H9 (cell line): Measurements from ENCODE around the gene PDCD1. TPM values are rescaled to one million over a fixed set of nuclear protein-coding genes. Genes with fewer than 3 reads are reported as not detected.
A peak's percentile ranks its signal among the peaks of the same experiment; 100 is the strongest.

ENCODE experiments used
- DNase-seq: peaks from one replicate; pipeline ENCODE4 v3.0.0-alpha.2; 2017
- H2AFZ ChIP-seq: one replicate; pipeline ENCODE4 v1.6.1; 2013; ENCODE audit warnings: mild to moderate bottlenecking, low read length, control low read depth, moderate library complexity
- H2AK5ac ChIP-seq: 2 replicates; pipeline ENCODE4 v1.6.1; 2013; ENCODE audit warnings: low read length, control low read depth, mixed read lengths; ENCODE audit not compliant: insufficient read length
- H2BK120ac ChIP-seq: one replicate; pipeline ENCODE4 v1.6.1; 2013; ENCODE audit warnings: low read depth, mild to moderate bottlenecking, low read length, control low read depth, inconsistent platforms; ENCODE audit not compliant: poor library complexity, severe bottlenecking
- H2BK12ac ChIP-seq: 2 replicates; pipeline ENCODE4 v1.6.1; 2013; ENCODE audit warnings: low read length, control low read depth, mixed read lengths, low read depth; ENCODE audit not compliant: insufficient read length
- H2BK15ac ChIP-seq: 2 replicates; pipeline ENCODE4 v1.6.1; 2013; ENCODE audit warnings: low read depth, low read length, control low read depth
- H2BK20ac ChIP-seq: one replicate; pipeline ENCODE4 v1.6.1; 2013; ENCODE audit warnings: low read depth, mild to moderate bottlenecking, low read length, control low read depth, inconsistent platforms; ENCODE audit not compliant: poor library complexity, severe bottlenecking
- H2BK5ac ChIP-seq: 2 replicates; pipeline ENCODE4 v1.6.1; 2013; ENCODE audit warnings: low read length, control low read depth, mixed read lengths; ENCODE audit not compliant: insufficient read length
- H3K14ac ChIP-seq: 2 replicates; pipeline ENCODE4 v1.6.1; 2013; ENCODE audit warnings: low read length, control low read depth; ENCODE audit not compliant: insufficient read depth
- H3K18ac ChIP-seq: 2 replicates; pipeline ENCODE4 v1.6.1; 2013; ENCODE audit warnings: low read depth, mild to moderate bottlenecking, mixed read lengths, low read length, control low read depth; ENCODE audit not compliant: insufficient read length
- H3K23ac ChIP-seq: 2 replicates; pipeline ENCODE4 v1.6.1; 2013; ENCODE audit warnings: low read length, control low read depth, mixed read lengths, low read depth; ENCODE audit not compliant: insufficient read length
- H3K23me2 ChIP-seq: 2 replicates; pipeline ENCODE4 v1.6.1; 2013; ENCODE audit warnings: low read depth, mild to moderate bottlenecking, mixed read lengths, low read length, control low read depth; ENCODE audit not compliant: insufficient read length, poor library complexity, severe bottlenecking
- H3K27ac ChIP-seq: 2 replicates; pipeline ENCODE4 v1.5.1; 2013; ENCODE audit warnings: low read length, control low read depth, mixed read lengths, low read depth; ENCODE audit not compliant: insufficient read length
- H3K27me3 ChIP-seq: 2 replicates; pipeline ENCODE4 v1.6.1; 2013; ENCODE audit warnings: low read length, control low read depth, inconsistent platforms; ENCODE audit not compliant: insufficient read depth
- H3K4ac ChIP-seq: 2 replicates; pipeline ENCODE4 v1.6.1; 2013; ENCODE audit warnings: low read depth, mild to moderate bottlenecking, control low read depth, inconsistent platforms, low read length, moderate library complexity
- H3K4me1 ChIP-seq: 2 replicates; pipeline ENCODE4 v1.6.1; 2013; ENCODE audit warnings: low read length, control low read depth, inconsistent platforms; ENCODE audit not compliant: insufficient read depth
- H3K4me2 ChIP-seq: 2 replicates; pipeline ENCODE4 v1.6.1; 2013; ENCODE audit warnings: low read length, control low read depth, mixed read lengths; ENCODE audit not compliant: insufficient read length, insufficient read depth
- H3K56ac ChIP-seq: 2 replicates; pipeline ENCODE4 v1.6.1; 2013; ENCODE audit warnings: low read depth, mild to moderate bottlenecking, mixed read lengths, low read length, control low read depth; ENCODE audit not compliant: insufficient read length
- H3K79me1 ChIP-seq: 2 replicates; pipeline ENCODE4 v1.6.1; 2013; ENCODE audit warnings: low read depth, mild to moderate bottlenecking, moderate library complexity, low read length, control low read depth, inconsistent platforms; ENCODE audit not compliant: insufficient read depth, poor library complexity, severe bottlenecking
- H3K79me2 ChIP-seq: 2 replicates; pipeline ENCODE4 v1.6.1; 2013; ENCODE audit warnings: low read length, control low read depth, inconsistent platforms; ENCODE audit not compliant: insufficient read depth
- H3K9ac ChIP-seq: 2 replicates; pipeline ENCODE4 v1.6.1; 2013; ENCODE audit warnings: low read length, control low read depth, mixed read lengths; ENCODE audit not compliant: insufficient read length; ENCODE audit errors: extremely low read depth
- H3K9me3 ChIP-seq: one replicate; pipeline ENCODE4 v1.6.1; 2013; ENCODE audit warnings: low read depth, low read length, inconsistent platforms; ENCODE audit not compliant: control insufficient read depth
- H3T11ph ChIP-seq: one replicate; pipeline ENCODE4 v1.6.1; 2013; ENCODE audit warnings: mild to moderate bottlenecking, low read length, control low read depth, inconsistent platforms
- H4K20me1 ChIP-seq: one replicate; pipeline ENCODE4 v1.6.1; 2013; ENCODE audit not compliant: control insufficient read depth, insufficient read length, insufficient read depth
- H4K5ac ChIP-seq: 2 replicates; pipeline ENCODE4 v1.6.1; 2013; ENCODE audit warnings: low read depth, mild to moderate bottlenecking, mixed read lengths, low read length, control low read depth; ENCODE audit not compliant: insufficient read length
- H4K8ac ChIP-seq: replicated peaks from 2 replicates; pipeline ENCODE4 v1.6.1; 2013; ENCODE audit warnings: low read length, control low read depth, mixed read lengths, low read depth; ENCODE audit not compliant: insufficient read length
- H4K91ac ChIP-seq: 2 replicates; pipeline ENCODE4 v1.6.1; 2013; ENCODE audit warnings: low read depth, mild to moderate bottlenecking, moderate library complexity, mixed read lengths, low read length, control low read depth; ENCODE audit not compliant: insufficient read length
- H3K27ac Mint-ChIP-seq, 3 experiments: 2 replicates in 2 of 3; 3 replicates in 1 of 3; pipeline ENCODE4 v1.8.0; 2020 to 2021; ENCODE audit warnings: mixed read lengths in 3 of 3, mild to moderate bottlenecking in 1 of 3, moderate library complexity in 1 of 3
- H3K27me3 Mint-ChIP-seq: 2 replicates; pipeline ENCODE4 v1.8.0; 2021; ENCODE audit warnings: low read depth, mild to moderate bottlenecking, moderate library complexity, mixed read lengths
- H3K36me3 Mint-ChIP-seq, 3 experiments: 2 replicates in 2 of 3; 3 replicates in 1 of 3; pipeline ENCODE4 v1.8.0; 2020 to 2021; ENCODE audit warnings: low read depth in 3 of 3, mixed read lengths in 3 of 3; ENCODE audit not compliant: insufficient read depth in 1 of 3
- H3K4me1 Mint-ChIP-seq, 2 experiments: 2 replicates each; pipeline ENCODE4 v1.8.0; 2020; ENCODE audit warnings: mixed read lengths in 2 of 2
- H3K4me3 Mint-ChIP-seq, 2 experiments: 2 replicates in 1 of 2; 3 replicates in 1 of 2; pipeline ENCODE4 v1.8.0; 2020 to 2021; ENCODE audit warnings: mild to moderate bottlenecking in 2 of 2, mixed read lengths in 2 of 2, moderate library complexity in 1 of 2
- H3K9me3 Mint-ChIP-seq, 2 experiments: 2 replicates in 1 of 2; 3 replicates in 1 of 2; pipeline ENCODE4 v1.8.0; 2020; ENCODE audit warnings: mild to moderate bottlenecking in 2 of 2, mixed read lengths in 2 of 2, moderate library complexity in 1 of 2
- CTCF ChIP-seq: fragments of 200-600 bp; sonication (generic); conservative IDR thresholded peaks from 3 replicates; pipeline ENCODE4 v1.8.0; 2021; ENCODE audit warnings: antibody characterized with exemption, mild to moderate bottlenecking
- WGBS: extraction: QIAGEN DNeasy Blood & Tissue Kit; methylation state at CpG from one replicate; pipeline ENCODE4 v1.1.7; 2013; ENCODE audit warnings: missing lambda C conversion rate, low lambda C conversion rate, mixed read lengths; ENCODE audit not compliant: insufficient read length; ENCODE audit errors: extremely low coverage; 5-methylcytosine and 5-hydroxymethylcytosine counted together
- total RNA-seq: library from RNA; stranded (reverse); gene quantifications from 2 replicates; pipeline ENCODE4 v1.2.1, GENCODE V29; 2021

PDCD1 gene
- total RNA-seq, 1 experiment from 2014 or later, result 1.6 TPM

- Mint-ChIP-seq H3K36me3 (peaks cover 0 to 5% (median 2%) of the 10 kb centered on the region in 3 experiments; a peak in 4 of 7 replicates), H3K4me1 (peaks cover 31 to 46% of the 10 kb centered on the region in 2 experiments), H3K9me3 (no peaks in the 10 kb centered on the region), H3K27ac (no peak overlapping the region; a peak in 2 of 7 replicates), H3K27me3 (no peaks in the 10 kb centered on the region), H3K4me3 (peak overlapping the region; percentile 32 to 86)
- H2BK20ac ChIP-seq, result no peak overlapping the region
- no peak overlapping the region for H3T11ph ChIP-seq
- H4K8ac ChIP-seq, result no peak overlapping the region
- no peaks in the 10 kb centered on the region for H3K27me3 ChIP-seq
- no peaks in the 10 kb centered on the region for H3K23me2 ChIP-seq
- no peaks in the 10 kb centered on the region for H3K79me2 ChIP-seq
- no peaks in the 10 kb centered on the region for H4K20me1 ChIP-seq
- H3K14ac ChIP-seq, result no peak overlapping the region
- H3K79me1 ChIP-seq, result no peaks in the 10 kb centered on the region
- no peak overlapping the region for H4K91ac ChIP-seq
- peaks cover 3% of the 10 kb centered on the region; the same call in 1 of the 2 replicates for H3K4me1 ChIP-seq
- no peak overlapping the region for H3K9ac ChIP-seq
- WGBS, result no CpG with 5 or more reads among the region's 23 CpGs
- no peak overlapping the region for H3K27ac ChIP-seq
- H3K4me2 ChIP-seq, result peak overlapping the region; percentile 10
- no peak overlapping the region for H2BK12ac ChIP-seq
- no peak overlapping the region for H3K23ac ChIP-seq
- no peak overlapping the region for H3K56ac ChIP-seq
- 0 out of 3 replicates have a peak, but pooled peaks have one; percentile 8 for TF ChIP-seq CTCF
- H3K18ac ChIP-seq, result no peak overlapping the region
- no peak overlapping the region for H2BK15ac ChIP-seq
- H2AFZ ChIP-seq, result no peak overlapping the region
- H3K4ac ChIP-seq, result no peak overlapping the region
- no peak overlapping the region for H2AK5ac ChIP-seq
- H4K5ac ChIP-seq, result no peak overlapping the region
- no peaks in the 10 kb centered on the region for H3K9me3 ChIP-seq
- no peak overlapping the region for H2BK120ac ChIP-seq
- H2BK5ac ChIP-seq, result no peak overlapping the region
- no peak for DNase-seq
Observed at GRCh38 chr2:241882091-241882625, 23.5 kb upstream of the PDCD1 start.
